ENCODE results near the gene SEPHS2.
"Not testable (repeated sequence)": the region's sequence is repeated elsewhere in the genome, so short reads cannot be mapped to it uniquely, and the experiment has no call there.

SEPHS2 gene

GRCh38 chr16:30464078-30464477, 18.4 kb upstream of the SEPHS2 start:
- no peak for DNase-seq (ENCODE audit: low spot score)

- DNase-seq (ENCODE audit: low spot score) = not testable (repeated sequence)
Observed at GRCh38 chr16:30461426-30461825, 15.8 kb upstream of the SEPHS2 start.

GRCh38 chr16:30459456-30459855, 13.8 kb upstream of the SEPHS2 start:
- DNase-seq (ENCODE audit: low spot score) = no peak

- no peak for DNase-seq (ENCODE audit: low spot score)
Observed at GRCh38 chr16:30458561-30459394, 13.1 kb upstream of the SEPHS2 start.

GRCh38 chr16:30457743-30458560, 12.3 kb upstream of the SEPHS2 start:
- no peak for DNase-seq (ENCODE audit: low spot score)

GRCh38 chr16:30457256-30457655, 11.6 kb upstream of the SEPHS2 start:
- DNase-seq (ENCODE audit: low spot score) = no peak

- DNase-seq (ENCODE audit: low spot score) = no peak
Observed at GRCh38 chr16:30456302-30456701, 10.6 kb upstream of the SEPHS2 start.

- not testable (repeated sequence) for DNase-seq (ENCODE audit: low spot score)
Observed at GRCh38 chr16:30452709-30453580, 7.3 kb upstream of the SEPHS2 start.

- no peak for DNase-seq (ENCODE audit: low spot score)
Observed at GRCh38 chr16:30449116-30449435, 3.4 kb upstream of the SEPHS2 start.

- no peak for DNase-seq (ENCODE audit: low spot score)
Observed at GRCh38 chr16:30447512-30448226, 2.0 kb upstream of the SEPHS2 start.

GRCh38 chr16:30446203-30446595, 525 bp upstream of the SEPHS2 start:
- no peak for DNase-seq (ENCODE audit: low spot score)

- no peak for DNase-seq (ENCODE audit: low spot score)
Observed at GRCh38 chr16:30445149-30445407, 596 bp downstream of the SEPHS2 start.

GRCh38 chr16:30444231-30445148, 1.2 kb downstream of the SEPHS2 start:
- DNase-seq (ENCODE audit: low spot score) = no peak

- DNase-seq (ENCODE audit: low spot score) = no peak
Observed at GRCh38 chr16:30443631-30444030, 2.0 kb downstream of the SEPHS2 start.

- DNase-seq (ENCODE audit: low spot score) = no peak
Observed at GRCh38 chr16:30439720-30440348, 5.8 kb downstream of the SEPHS2 start.

GRCh38 chr16:30438835-30439234, 6.8 kb downstream of the SEPHS2 start:
- no peak for DNase-seq (ENCODE audit: low spot score)

- DNase-seq (ENCODE audit: low spot score) = no peak
Observed at GRCh38 chr16:30437511-30438046, 8.1 kb downstream of the SEPHS2 start.

GRCh38 chr16:30434852-30435251, 10.8 kb downstream of the SEPHS2 start:
- no peak for DNase-seq (ENCODE audit: low spot score)

- DNase-seq (ENCODE audit: low spot score) = no peak
Observed at GRCh38 chr16:30430428-30430970, 15.2 kb downstream of the SEPHS2 start.
